Measurements from ENCODE around the gene TBKBP1. TPM values are rescaled to one million over a fixed set of nuclear protein-coding genes. Genes with fewer than 3 reads are reported as not detected.
"Not testable (repeated sequence)": the region's sequence is repeated elsewhere in the genome, so short reads cannot be mapped to it uniquely, and the experiment has no call there.

The TBKBP1 gene
- total RNA-seq, 1 donor from 2014 or later, result 14.2 TPM

DNA sequence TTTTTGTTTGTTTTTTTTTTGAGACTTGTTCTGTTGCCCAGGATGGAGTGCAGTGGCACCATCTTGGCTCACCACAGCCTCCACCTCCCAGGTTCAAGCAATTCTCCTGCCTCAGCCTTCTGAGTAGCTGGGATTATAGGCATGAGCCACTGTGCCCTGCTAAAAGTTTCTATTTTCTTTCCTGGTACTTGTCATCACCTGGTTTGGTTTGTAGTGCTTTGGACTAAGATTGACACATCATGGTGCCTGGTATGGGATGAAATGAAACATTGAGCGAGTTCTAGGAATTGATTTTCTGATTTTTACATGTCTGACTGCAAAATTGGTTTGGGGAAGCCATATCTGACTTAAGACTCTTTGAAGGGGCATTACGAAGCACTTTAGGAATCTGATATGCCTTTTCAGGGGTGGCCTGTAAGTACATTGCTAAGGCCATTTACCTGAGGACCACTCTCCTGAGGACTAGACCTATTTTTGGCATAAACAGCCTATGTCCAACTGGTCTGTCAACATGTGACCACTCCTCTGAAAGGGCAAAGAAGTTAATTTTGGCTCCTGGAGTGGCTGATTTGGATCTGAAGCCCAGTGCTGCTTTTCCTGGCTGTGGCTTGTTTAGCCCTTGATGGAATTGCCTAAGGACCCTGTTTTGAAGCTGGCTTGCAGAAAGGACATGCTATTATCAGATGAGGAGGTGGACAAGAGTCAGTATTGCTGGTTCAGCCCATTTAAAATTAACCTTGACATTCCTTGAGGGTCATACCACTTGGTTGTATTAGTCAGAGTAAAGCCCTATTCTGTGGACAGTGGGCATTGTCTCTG, 18.4 kb upstream of the TBKBP1 start:
- DNase-seq (ENCODE audit: missing footprints) (no peak), ATAC-seq (no peak)
- intact Hi-C loops (cut with DNase I), result no loop called here

DNA sequence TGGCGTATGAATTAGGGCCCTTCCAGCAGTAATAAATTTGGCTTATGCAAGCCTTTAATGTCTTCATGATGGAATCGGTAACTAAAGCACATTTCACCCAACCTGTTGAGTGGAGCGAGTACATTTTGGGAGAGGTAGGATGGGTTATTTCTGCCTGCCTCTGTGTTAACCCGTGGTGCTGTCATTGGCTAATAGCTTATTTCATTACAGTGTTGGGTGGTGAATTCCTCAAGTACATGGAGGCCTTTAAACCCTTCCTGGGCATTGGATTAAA, 17.8 kb upstream of the TBKBP1 start:
- no peak for ATAC-seq
- no peak for DNase-seq (ENCODE audit: missing footprints)
- intact Hi-C loops (cut with DNase I), result no loop called here

DNA sequence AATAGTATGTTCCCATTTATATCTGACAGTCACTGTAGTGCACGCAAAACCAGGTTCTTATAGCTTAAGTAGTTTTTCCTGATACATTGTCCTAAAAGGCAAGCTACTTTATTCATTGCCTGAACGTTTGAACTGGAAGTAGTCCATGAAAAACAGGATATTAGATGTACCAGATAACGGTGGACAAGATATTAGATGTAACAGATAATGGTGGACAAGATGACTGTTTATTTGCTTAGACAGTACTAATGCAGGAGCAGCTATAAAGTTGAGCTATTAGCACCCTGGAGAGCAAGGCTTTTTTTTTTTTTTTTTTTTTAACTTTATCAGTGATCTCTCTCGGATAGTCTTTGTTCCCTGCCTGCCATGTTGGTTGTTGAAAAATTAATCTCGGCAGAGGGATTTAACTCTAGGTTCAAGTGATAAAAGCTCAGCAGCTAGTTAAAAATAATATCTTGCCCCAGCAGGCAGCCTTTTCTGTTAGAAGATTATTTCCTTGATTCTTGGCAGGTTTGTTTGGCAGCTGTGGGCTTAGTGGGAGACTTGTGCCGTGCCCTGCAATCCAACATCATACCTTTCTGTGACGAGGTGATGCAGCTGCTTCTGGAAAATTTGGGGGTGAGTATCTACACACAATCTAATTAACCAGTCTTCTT, 17.3 kb upstream of the TBKBP1 start:
- intact Hi-C loops (cut with DNase I), result no loop called here
- ATAC-seq (no peak), DNase-seq (ENCODE audit: missing footprints) (no peak)

DNA sequence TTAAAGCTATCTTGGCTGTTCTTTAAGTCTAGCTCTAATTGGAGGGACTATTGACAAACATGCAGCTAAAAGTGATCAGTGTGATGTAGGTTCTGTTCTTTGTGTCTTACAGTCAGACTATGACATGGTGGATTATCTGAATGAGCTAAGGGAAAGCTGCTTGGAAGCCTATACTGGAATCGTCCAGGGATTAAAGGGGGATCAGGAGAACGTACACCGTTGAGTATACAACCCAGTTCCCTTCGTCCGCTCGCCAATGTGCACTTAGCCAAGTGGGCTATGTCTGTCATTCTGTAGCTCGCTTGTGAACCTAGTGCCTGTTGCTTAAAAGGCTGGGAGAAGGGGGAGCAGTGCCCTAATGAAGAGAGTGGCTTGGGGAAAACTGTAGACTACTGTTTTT, 15.8 kb upstream of the TBKBP1 start:
- DNase-seq (ENCODE audit: missing footprints), result no peak
- no peak for ATAC-seq
- intact Hi-C loops (cut with DNase I), result no loop called here

DNA sequence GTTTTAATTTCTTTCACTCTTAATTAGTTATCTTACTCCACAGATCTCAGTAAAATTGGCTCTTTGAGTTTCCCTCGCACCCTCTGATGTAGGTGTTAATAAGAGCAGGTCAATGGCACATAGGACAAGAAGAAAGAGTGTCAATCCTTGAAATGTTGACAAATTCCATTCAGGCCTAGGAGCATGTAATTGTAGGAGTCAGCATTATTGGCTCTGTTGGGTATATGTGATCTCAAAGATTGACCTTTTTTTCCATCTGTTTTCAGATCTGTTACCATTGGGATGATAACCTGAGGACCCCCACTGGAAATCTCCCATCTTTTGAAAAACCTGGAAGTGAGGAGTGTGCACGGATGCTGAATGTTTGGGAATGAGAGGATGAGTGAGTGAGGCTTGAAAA, 11.8 kb upstream of the TBKBP1 start:
- intact Hi-C loops (cut with DNase I), result no loop called here

DNA sequence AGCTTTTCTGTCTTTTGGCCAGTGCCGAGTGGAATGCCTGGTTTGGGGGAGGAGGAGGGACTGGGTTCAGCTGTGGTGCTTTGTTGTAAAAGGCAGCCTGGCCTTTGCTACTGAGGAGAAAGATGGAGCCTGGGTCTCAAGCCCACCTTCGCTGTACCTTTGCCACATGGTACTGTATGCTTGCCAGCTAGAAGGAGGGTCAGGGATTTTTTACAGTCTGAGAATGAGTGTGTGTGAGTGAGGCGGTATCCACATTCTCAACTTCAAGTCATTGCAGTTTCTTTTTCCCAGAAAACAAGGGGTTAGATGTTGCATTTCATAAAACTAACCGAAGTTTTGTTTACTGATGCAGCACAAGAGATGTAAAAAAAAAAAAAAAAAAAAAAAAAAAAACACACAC, 11.2 kb upstream of the TBKBP1 start:
- ATAC-seq; intact Hi-C loops (cut with DNase I); DNase-seq (ENCODE audit: missing footprints): not testable (repeated sequence)

More for the DNA sequence above, 11.8 kb upstream of the TBKBP1 start:
- ATAC-seq (no peak), DNase-seq (ENCODE audit: missing footprints) (no peak)

DNA sequence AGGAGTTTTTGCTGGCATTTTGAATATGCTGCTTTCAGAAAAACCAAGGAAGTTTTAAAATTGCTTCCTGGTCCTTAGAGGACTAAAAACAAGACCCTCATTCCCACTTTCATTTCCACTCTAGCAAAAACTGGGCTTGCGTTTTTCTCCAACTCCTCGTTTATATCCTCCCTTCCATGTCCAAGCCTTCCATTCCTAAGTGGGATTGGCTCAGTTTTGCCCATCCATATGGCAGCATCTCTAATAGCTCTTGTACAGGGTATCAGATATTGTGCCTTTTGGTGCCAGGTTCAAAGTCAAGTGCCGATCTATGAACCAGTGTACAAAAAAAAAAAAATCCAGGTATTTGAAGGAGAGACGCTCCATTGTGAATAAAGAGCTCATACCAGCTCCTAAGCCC, 9.9 kb upstream of the TBKBP1 start:
- ATAC-seq (no peak), DNase-seq (ENCODE audit: missing footprints) (no peak)
- intact Hi-C loops (cut with DNase I), result no loop called here

DNA sequence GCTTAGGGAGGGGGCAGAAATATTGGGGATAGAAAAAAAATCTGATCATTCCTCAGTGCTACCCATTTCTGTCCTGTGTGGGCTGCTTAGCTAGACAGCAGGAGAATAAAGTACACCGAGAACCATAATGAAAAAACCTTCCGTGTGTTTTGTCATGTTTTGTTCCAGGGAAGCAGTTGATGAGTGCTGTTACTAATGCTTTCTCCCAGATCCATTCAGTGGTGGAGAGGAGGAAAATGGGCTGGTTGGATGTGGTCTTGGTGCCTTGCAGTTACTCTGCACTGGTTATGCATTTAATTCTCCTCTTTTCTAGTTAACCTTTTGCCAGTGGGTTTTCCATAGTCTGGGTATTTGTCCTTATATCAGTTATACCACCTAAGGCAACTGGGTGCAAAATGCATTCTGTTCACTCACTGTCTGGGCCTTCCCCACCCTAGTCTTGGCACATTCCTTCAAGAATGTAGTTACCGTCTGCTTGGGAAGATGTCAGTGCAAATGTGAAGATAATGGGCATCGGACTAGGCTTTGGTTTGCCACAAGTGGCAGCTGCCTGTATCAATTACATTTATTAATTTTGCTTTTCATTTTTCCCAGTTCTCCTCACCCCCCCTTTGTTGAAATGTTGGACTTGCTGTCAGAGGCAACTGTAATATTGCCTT, 9.3 kb upstream of the TBKBP1 start:
- ATAC-seq (no peak), DNase-seq (ENCODE audit: missing footprints) (no peak)
- intact Hi-C loops (cut with DNase I), result no loop called here

DNA sequence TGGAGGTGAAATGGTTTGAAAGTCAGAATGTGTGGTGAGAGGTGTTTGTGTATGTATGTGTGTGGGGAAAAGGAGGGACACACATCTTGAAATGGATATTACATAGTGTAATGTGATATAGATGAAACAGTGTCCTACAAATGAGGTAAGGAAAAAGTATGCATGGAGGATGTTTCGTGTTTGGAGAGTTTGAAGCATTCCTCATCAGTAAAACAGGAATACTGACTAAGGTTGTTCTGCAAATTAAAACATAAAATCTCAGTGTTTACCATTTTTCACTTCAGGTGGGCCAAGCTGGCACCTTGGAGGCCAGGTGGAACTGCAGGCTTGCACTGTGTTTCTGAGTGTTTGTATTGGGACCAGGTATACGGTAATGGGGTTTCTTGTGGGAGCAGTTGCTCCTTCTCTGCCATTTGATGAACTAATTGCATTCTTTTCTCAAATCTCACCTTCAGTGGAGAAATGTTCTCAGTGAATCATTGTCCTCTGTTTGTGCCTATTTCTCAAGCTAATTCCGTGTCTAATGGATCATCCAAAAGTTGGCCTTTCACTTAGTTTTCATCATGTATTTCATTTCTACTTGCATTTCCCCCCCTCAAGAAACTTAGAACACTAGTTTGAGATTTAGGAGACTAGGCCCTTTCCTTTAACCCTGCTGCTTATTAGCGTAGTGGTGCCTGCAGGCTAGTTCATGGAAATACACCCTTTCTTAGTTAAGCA, 8.2 kb upstream of the TBKBP1 start:
- DNase-seq (ENCODE audit: missing footprints) (no peak), ATAC-seq (no peak)
- intact Hi-C loops (cut with DNase I), result no loop called here

DNA sequence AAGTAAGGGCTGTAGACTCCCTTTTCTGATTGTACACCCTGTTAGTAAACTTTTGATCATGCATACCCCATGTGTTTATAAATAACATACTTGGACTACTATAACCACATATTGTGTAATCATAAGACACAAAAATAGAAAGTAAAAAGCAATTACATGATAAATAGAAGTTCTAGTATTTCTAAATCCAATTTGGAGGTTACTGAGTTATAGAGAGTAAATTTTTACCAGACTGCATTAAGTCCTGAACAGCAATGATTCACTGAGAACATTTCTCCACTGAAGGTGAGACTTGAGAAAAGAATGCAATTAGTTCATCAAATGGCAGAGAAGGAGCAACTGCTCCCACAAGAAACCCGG, 7.7 kb upstream of the TBKBP1 start:
- ATAC-seq, result no peak
- intact Hi-C loops (cut with DNase I), result no loop called here

DNA sequence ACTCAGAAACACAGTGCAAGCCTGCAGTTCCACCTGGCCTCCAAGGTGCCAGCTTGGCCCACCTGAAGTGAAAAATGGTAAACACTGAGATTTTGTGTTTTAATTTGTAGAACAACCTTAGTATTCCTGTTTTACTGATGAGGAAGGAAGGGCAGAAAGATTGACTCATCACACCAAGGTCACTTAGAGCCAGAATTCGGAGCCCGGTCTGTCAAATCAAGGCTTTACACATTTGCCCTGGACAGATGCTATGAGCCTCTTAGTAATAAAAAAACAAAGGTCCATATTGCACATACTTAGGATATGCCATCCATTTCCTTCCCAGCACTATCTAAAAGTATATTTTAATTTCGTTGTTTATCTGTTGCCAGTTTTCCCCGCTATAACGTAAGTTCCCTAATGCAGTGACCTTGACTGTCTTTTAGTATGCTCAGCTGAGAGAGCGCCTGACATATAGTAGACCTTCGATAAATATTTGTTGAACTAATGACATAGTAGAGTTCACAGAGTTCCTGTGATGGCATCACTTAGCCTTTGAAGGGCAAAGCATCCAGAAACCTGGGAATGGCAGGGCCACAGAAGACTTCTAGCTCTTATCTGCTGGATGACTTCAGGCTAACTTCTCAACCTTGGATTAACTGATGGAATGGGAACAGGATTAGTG, 7.2 kb upstream of the TBKBP1 start:
- ATAC-seq (no peak), DNase-seq (ENCODE audit: missing footprints) (no peak)
- intact Hi-C loops (cut with DNase I), result no loop called here

More for the DNA sequence above, 7.7 kb upstream of the TBKBP1 start:
- DNase-seq (ENCODE audit: missing footprints), result no peak

DNA sequence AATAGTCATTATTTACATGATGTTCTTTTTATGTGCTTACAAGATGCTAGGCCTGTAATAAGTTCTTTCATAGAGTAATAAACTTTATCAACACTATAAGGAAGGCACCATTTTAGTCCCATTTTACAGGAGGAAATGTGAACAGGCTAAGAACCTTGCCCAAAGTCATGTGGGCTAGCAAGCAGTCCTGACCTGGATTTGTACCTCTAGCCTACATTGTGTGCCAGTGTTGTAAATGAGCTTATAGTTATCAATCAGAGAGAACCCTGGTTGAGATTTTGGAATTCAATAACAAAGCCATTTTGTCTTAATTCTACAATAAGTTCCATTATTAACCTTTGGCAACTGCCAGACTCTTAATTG, 6.7 kb upstream of the TBKBP1 start:
- intact Hi-C loops (cut with DNase I), result no loop called here

DNA sequence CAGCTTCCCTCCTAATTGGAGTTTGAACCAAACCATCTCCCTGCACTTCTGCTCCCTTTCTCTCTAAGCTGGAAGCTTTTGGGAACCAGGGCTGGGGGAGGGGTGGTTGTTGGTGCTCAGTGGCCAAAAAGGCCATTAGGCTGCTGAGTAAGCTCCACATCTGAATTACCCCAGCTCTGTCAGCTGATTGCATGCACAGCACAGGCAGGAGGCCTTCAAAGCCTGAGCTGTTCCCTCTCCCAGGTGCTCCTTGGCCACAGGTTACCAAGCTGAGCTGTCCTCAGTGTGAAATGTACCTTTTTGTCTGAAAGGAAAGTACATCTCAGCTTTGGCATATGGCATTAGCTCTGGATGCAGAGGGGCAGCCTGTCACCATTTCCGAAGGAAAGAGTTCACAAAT, 6.2 kb upstream of the TBKBP1 start:
- intact Hi-C loops (cut with DNase I), result no loop called here
- no peak for DNase-seq (ENCODE audit: missing footprints)
- ATAC-seq, result no peak

More for the DNA sequence above, 6.7 kb upstream of the TBKBP1 start:
- ATAC-seq, result no peak
- no peak for DNase-seq (ENCODE audit: missing footprints)

DNA sequence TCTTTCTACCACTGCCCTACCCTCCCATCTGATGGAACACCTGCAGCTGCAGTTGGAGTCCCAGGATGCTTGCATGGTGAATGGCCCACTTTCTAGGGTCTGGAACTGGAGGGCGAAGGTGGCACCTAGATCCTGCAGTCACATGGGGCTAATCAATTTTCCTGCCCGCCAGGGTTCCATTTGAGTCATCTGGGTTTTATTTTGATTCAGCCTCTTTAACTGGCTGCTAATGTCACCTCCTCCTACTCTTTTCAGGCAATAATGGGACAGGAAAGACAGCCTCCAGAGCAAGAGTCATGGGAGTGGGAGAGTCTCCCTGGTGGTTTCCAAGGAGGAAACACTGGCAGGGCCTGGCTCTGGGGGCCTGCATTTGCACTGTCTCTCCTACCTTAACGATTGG, 3.8 kb upstream of the TBKBP1 start:
- no peak for DNase-seq (ENCODE audit: missing footprints)
- intact Hi-C loops (cut with DNase I), result loop anchor here (10.0 kb wide), 1 partner anchor 205 kb away; the partner anchor contains the start of gene SP2
- ATAC-seq, result no peak

DNA sequence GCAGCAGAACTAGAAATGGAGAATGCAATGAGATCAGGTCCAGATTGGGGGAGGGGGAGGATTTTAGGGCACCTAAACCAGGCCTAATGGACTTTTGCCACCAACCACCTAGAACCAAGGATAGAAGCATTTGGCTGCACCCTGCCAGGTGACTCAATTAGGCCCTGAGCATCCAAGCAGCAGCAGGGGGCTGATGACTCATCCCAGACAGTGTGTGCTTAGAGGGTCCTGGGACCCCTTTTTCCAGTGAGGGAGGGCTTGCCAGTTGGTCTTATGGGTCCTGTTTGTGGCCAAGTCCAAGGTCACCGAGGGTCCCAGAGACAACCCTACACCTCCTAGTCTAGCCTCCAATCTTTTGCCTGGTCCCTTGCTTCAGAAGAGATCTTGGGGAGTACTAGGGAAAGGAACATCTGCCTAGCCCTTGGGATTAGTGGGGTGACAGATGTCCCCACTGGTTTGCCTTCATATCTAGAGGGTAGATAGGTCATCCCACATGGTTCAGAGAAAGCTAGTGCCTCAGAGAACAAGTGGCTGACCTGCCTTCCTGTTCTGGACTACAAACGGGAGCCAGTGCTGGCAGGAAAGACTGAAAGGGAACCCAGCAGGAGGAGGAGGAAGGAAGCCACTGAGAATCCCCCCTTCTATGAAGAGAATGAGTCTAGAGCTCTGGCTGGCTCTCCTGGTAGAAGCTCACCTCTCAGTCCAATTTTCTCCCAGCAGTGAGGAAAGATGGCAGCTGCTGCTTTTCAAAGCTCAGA, 1.6 kb upstream of the TBKBP1 start:
- no peak for ATAC-seq
- intact Hi-C loops (cut with DNase I), result loop anchor here (10.0 kb wide), 1 partner anchor 202 kb away; the partner anchor contains the start of gene SP2
- no peak for DNase-seq (ENCODE audit: missing footprints)

DNA sequence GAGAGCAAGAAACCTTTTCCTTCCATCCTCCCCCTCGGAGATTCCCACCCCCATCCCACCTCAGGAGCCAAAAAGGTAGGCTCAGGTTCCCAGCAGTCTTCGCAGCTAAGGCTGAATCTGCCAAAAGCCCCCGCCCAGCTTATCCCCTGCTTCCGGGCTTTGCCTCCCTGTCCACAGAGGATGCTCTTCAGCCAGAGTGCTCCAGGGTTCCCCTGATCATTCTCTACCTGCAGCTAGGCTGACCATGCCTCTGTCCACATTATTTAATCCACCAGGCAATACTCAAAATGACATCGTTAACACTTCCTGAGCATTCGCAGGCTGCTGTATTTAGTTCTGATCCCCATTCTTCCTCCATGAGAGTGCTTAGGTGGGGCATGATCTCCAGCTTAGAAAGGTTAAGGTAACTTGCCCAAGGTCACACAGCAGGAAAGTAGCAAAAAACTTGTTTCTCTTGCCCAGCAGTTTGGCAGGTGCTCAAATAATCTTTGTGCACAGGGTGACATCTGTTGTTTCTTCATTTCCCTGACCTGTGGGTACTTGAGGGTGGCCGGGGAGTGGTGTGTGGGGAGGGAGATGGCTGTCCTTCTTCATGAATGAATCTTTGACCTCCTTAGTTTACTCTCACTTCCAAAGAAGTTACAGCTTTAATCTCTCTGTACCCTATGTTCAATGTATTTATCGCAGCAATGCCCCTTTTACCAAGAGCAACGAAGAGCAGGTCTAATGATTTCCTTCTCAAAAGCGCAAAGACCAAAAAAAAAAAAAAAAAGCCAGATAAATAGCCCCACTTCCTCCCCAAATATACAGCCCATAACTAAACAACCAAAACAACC, 848 bp upstream of the TBKBP1 start:
- intact Hi-C loops (cut with DNase I), result loop anchor here (10.0 kb wide), 1 partner anchor 202 kb away; the partner anchor contains the start of gene SP2
- ATAC-seq (no peak), DNase-seq (ENCODE audit: missing footprints) (no peak)

Measured in Right ventricle myocardium inferior (tissue), 1 donor.